K562 (cell line): Measurements from ENCODE around the gene IRF1. TPM values are rescaled to one million over a fixed set of nuclear protein-coding genes. Genes with fewer than 3 reads are reported as not detected.

Source experiments
- ATAC-seq: fragments of 200-7000 bp; cut with Tn5 transposase; 3 replicates; pipeline ENCODE4 v1.9.1; 2020; ENCODE audit warnings: moderate library complexity
- BruUV-seq: library from RNA; stranded (reverse); fragments of 400-500 nt; replicated peaks from 2 replicates; lab custom pipeline; 2021; lab: Mats Ljungman, UMichigan
- CTCF ChIA-PET: fragments of 300-600 bp; formaldehyde crosslinking; extraction: SDS; loops from one replicate; lab custom pipeline; 2021; ENCODE audit warnings: low intra/inter-chr PET ratio; lab: Yijun Ruan, JAX
- POLR2A ChIA-PET: fragments of 300-600, 350-650 bp; sonication (Branson Sonifier 250); formaldehyde crosslinking; extraction: SDS; loops from one replicate; lab custom pipeline; 2021; ENCODE audit warnings: antibody characterized with exemption, inconsistent platforms; lab: Yijun Ruan, JAX
- DNase-seq, 4 experiments: peaks; one replicate each; pipeline versions ENCODE4 v3.0.0 to v3.0.0-alpha.2; 2011 to 2018; ENCODE audit warnings: low spot score in 3 of 4, mixed read lengths in 3 of 4; ENCODE audit errors: extremely low read depth in 1 of 4
- FAIRE-seq: peaks from 2 replicates; lab custom pipeline; 2011; peaks lifted over from hg19 to GRCh38; lab: Jason Lieb, UNC
- H2AFZ ChIP-seq: 2 replicates; pipeline ENCODE4 v1.6.0; 2011; ENCODE audit warnings: low read depth, low read length, control low read depth, inconsistent platforms
- H3K27ac ChIP-seq: fragments of 200-600 bp; 3 replicates; pipeline ENCODE4 v1.8.0; 2011; ENCODE audit warnings: low read depth, mild to moderate bottlenecking, control low read depth, inconsistent platforms, low read length, moderate library complexity, mixed read lengths; ENCODE audit errors: extremely low read depth
- H3K27me3 ChIP-seq, 2 experiments: fragments of 300-600 bp in 1 of 2; 2 replicates in 1 of 2; 3 replicates in 1 of 2; pipeline versions ENCODE4 v1.6.0 to v1.8.0; 2011; ENCODE audit warnings: inconsistent platforms in 2 of 2, low read length in 2 of 2, mild to moderate bottlenecking in 1 of 2, mixed read lengths in 1 of 2, moderate library complexity in 1 of 2; ENCODE audit not compliant: control insufficient read depth in 2 of 2, insufficient read depth in 2 of 2
- H3K36me3 ChIP-seq: fragments of 300-600 bp; 3 replicates; pipeline ENCODE4 v1.8.0; 2011; ENCODE audit warnings: mild to moderate bottlenecking, low read length, inconsistent platforms; ENCODE audit not compliant: control insufficient read depth, insufficient read depth
- H3K4me1 ChIP-seq, 2 experiments: fragments of 200-600 bp in 1 of 2; replicated peaks in 1 of 2; 2 replicates in 1 of 2; 3 replicates in 1 of 2; pipeline versions ENCODE4 v1.5.1 to v1.8.0; 2011; ENCODE audit warnings: inconsistent platforms in 2 of 2, low read length in 2 of 2, mild to moderate bottlenecking in 1 of 2, mixed read lengths in 1 of 2, moderate library complexity in 1 of 2; ENCODE audit not compliant: control insufficient read depth in 2 of 2, insufficient read depth in 2 of 2
- H3K4me2 ChIP-seq: 2 replicates; pipeline ENCODE4 v1.6.1; 2011; ENCODE audit warnings: low read length, control low read depth, inconsistent platforms, mixed read lengths; ENCODE audit not compliant: insufficient read depth
- H3K4me3 ChIP-seq: fragments of 200-600 bp; sonication (generic), shearing (Covaris generic); 2 replicates; pipeline ENCODE4 v1.5.1; 2016; ENCODE audit warnings: control low read depth, inconsistent platforms
- H3K79me2 ChIP-seq: fragments of 200-600 bp; 3 replicates; pipeline ENCODE4 v1.8.0; 2011; ENCODE audit warnings: low read length, inconsistent platforms; ENCODE audit not compliant: control insufficient read depth, insufficient read depth
- H3K9ac ChIP-seq, 2 experiments: 2 replicates each; pipeline versions ENCODE4 v1.6.0 to v1.6.1; 2011; ENCODE audit warnings: low read depth in 2 of 2, low read length in 2 of 2, control low read depth in 1 of 2, inconsistent platforms in 1 of 2, mild to moderate bottlenecking in 1 of 2, mixed read lengths in 1 of 2; ENCODE audit not compliant: insufficient read depth in 1 of 2
- H3K9me1 ChIP-seq: one replicate; pipeline ENCODE4 v1.6.0; 2011; ENCODE audit warnings: inconsistent platforms, mild to moderate bottlenecking, low read length, moderate library complexity; ENCODE audit not compliant: control insufficient read depth, insufficient read depth
- H3K9me3 ChIP-seq: replicated peaks from 2 replicates; pipeline ENCODE4 v1.5.1; 2011; ENCODE audit warnings: low read depth, low read length, inconsistent platforms; ENCODE audit not compliant: control insufficient read depth, insufficient read depth
- H4K20me1 ChIP-seq: replicated peaks from 2 replicates; pipeline ENCODE4 v1.6.1; 2011; ENCODE audit warnings: low read length, inconsistent platforms, mixed read lengths; ENCODE audit not compliant: control insufficient read depth, insufficient read depth
- ADNP ChIP-seq: fragments of 200-800 bp; sonication (Bioruptor generic); IDR thresholded peaks from 2 replicates; pipeline ENCODE4 v1.6.1; 2016; ENCODE audit warnings: missing genetic modification characterization, missing compliant biosample characterization
- ARID2 ChIP-seq: fragments of 450-650 bp; IDR thresholded peaks from 2 replicates; pipeline ENCODE4 v1.6.1; 2017; ENCODE audit warnings: antibody characterized with exemption, mild to moderate bottlenecking
- CUX1 ChIP-seq: fragments of 200-800 bp; sonication (Bioruptor generic); IDR thresholded peaks from 2 replicates; pipeline ENCODE4 v1.6.1; 2016; ENCODE audit warnings: missing genetic modification characterization, missing compliant biosample characterization
- DDX20 ChIP-seq: fragments of 450-650 bp; IDR thresholded peaks from 2 replicates; pipeline ENCODE4 v1.6.1; 2016; ENCODE audit warnings: missing genetic modification characterization, low read depth, mild to moderate bottlenecking, missing compliant biosample characterization, moderate library complexity
- ELF2 ChIP-seq: fragments of 250-450 bp; sonication (Bioruptor Pico); IDR thresholded peaks from 2 replicates; pipeline ENCODE4 v1.5.0; 2021; ENCODE audit warnings: mild to moderate bottlenecking
- HLTF ChIP-seq: fragments of 450-650 bp; IDR thresholded peaks from 2 replicates; pipeline ENCODE4 v1.6.1; 2016
- KDM1A ChIP-seq, 2 experiments: fragments of 450-650 bp; IDR thresholded peaks; 2 replicates each; pipeline ENCODE4 v1.6.1; 2016; ENCODE audit warnings: mild to moderate bottlenecking in 2 of 2
- KDM2B ChIP-seq: fragments of 250-450 bp; sonication (Bioruptor Pico); IDR thresholded peaks from 2 replicates; pipeline ENCODE4 v1.8.0; 2021; ENCODE audit warnings: mild to moderate bottlenecking, moderate library complexity
- L3MBTL2 ChIP-seq: fragments of 450-650 bp; IDR thresholded peaks from 2 replicates; pipeline ENCODE4 v1.6.1; 2016; ENCODE audit warnings: mild to moderate bottlenecking, moderate library complexity
- MAZ ChIP-seq, 2 experiments: fragments of 450-650 bp in 1 of 2; sonication (generic) in 1 of 2; formaldehyde crosslinking; IDR thresholded peaks in 1 of 2; conservative IDR thresholded peaks in 1 of 2; 2 replicates each; pipeline versions ENCODE4 v1.4.0 to v1.5.0; 2020; ENCODE audit warnings: mild to moderate bottlenecking in 1 of 2, missing genetic modification reagents in 1 of 2
- MCM3 ChIP-seq: fragments of 450-650 bp; IDR thresholded peaks from 2 replicates; pipeline ENCODE4 v1.6.1; 2016
- NCOA4 ChIP-seq: fragments of 450-650 bp; IDR thresholded peaks from 2 replicates; pipeline ENCODE4 v1.6.1; 2018; ENCODE audit warnings: mild to moderate bottlenecking; ENCODE audit not compliant: partially characterized antibody
- NFATC3 ChIP-seq: fragments of 450-650 bp; IDR thresholded peaks from 2 replicates; pipeline ENCODE4 v1.6.1; 2017; ENCODE audit warnings: mild to moderate bottlenecking
- ZNF24 ChIP-seq: fragments of 450-650 bp; IDR thresholded peaks from 2 replicates; pipeline ENCODE4 v1.6.1; 2016
- ZNF274 ChIP-seq: IDR thresholded peaks from 2 replicates; pipeline ENCODE4 v1.6.1; 2011; ENCODE audit warnings: low read depth, mild to moderate bottlenecking, low read length, moderate library complexity, borderline replicate concordance
- ZNF354B ChIP-seq: fragments of 250-450 bp; sonication (Bioruptor Pico); IDR thresholded peaks from 2 replicates; pipeline ENCODE4 v1.4.0; 2020
- ZNF512 ChIP-seq: IDR thresholded peaks from 2 replicates; pipeline ENCODE4 v1.6.1; 2016; ENCODE audit warnings: missing genetic modification characterization, missing compliant biosample characterization
- ZNF668 ChIP-seq: fragments of 250-450 bp; sonication (Bioruptor Pico); IDR thresholded peaks from 2 replicates; pipeline ENCODE4 v1.8.0; 2022; ENCODE audit warnings: mild to moderate bottlenecking, inconsistent platforms
- ZNF695 ChIP-seq: fragments of 450-650 bp; formaldehyde crosslinking; IDR thresholded peaks from 2 replicates; pipeline ENCODE4 v1.4.0; 2020; ENCODE audit warnings: mild to moderate bottlenecking, moderate library complexity
- ZNF785 ChIP-seq: fragments of 250-450 bp; sonication (Bioruptor Pico); IDR thresholded peaks from 2 replicates; pipeline ENCODE4 v1.4.0; 2020; ENCODE audit warnings: mild to moderate bottlenecking
- WGBS: fragments of 100-300 bp; shearing (Covaris generic); methylation state at CpG from one replicate; pipeline ENCODE4 v1.1.6; 2016; ENCODE audit warnings: low coverage, mixed read lengths; ENCODE audit not compliant: insufficient coverage; ENCODE audit errors: missing lambda C conversion rate; 5-methylcytosine and 5-hydroxymethylcytosine counted together
- in situ Hi-C: fragments of 300-500 bp; cut with MboI; formaldehyde crosslinking; loops from 4 replicates; pipeline ENCODE4 v1.15.0; 2018; ENCODE audit warnings: inconsistent platforms, mixed read lengths
- intact Hi-C: fragments of 100-400 bp; cut with micrococcal nuclease; formaldehyde crosslinking; loops from 2 replicates; pipeline ENCODE4 v1.14.2; 2022
- polyA plus RNA-seq, 8 experiments: library from polyadenylated mRNA; depleted of rRNA in 4 of 8; stranded (reverse) in 5 of 8; unstranded in 3 of 8; fragments of >200 nt; fragmentation: Nextera tagmentation in 2 of 8; fragmentation: Illumina TruSeq in 1 of 8; extraction: Ambion mirVana in 2 of 8; extraction: Trizol in 1 of 8; gene quantifications; 2 replicates each; pipeline versions ENCODE4 v1.2.1 to v1.2.3, GENCODE V29; 2011 to 2014; ENCODE audit warnings: inconsistent platforms in 1 of 8, missing spikeins in 1 of 8
- total RNA-seq, 7 experiments: library from RNA; depleted of rRNA in 6 of 7; stranded (reverse); fragments of >200 nt in 6 of 7; fragmentation: Illumina TruSeq in 2 of 7; extraction: Trizol in 2 of 7; gene quantifications; 2 replicates each; pipeline versions ENCODE4 v1.2.1 to v1.2.3, GENCODE V29; 2011 to 2021; ENCODE audit warnings: low replicate concordance in 1 of 7

The IRF1 gene
- total and polyA plus RNA-seq, 9 of the 15 experiments (the other 6 are each of a cell fraction or from before 2014, with no cell fraction given): 1.1 to 12.3 (median 5.9) TPM

GRCh38 chr5:132447196-132447595, 43.4 kb downstream of the IRF1 start:
- no peak for DNase-seq
- H3K36me3 ChIP-seq: no peaks in the 10 kb centered on the region
- H3K4me1 ChIP-seq: peaks cover 0 to 3% of the 10 kb centered on the region in 2 experiments; a peak in 1 of 5 replicates
- no peaks in the 10 kb centered on the region for H3K9me1 ChIP-seq
- no peaks in the 10 kb centered on the region for H3K79me2 ChIP-seq
- H2AFZ ChIP-seq: no peak overlapping the region
- no TSS peak for BruUV-seq
- no peaks in the 10 kb centered on the region for H4K20me1 ChIP-seq
- TF ChIP-seq ZNF695 (no peak), KDM2B (CRISPR knock-in tag) (no peak), ELF2 (CRISPR knock-in tag) (no peak), ADNP (no peak), ZNF785 (CRISPR knock-in tag) (no peak), MCM3 (no peak), L3MBTL2 (no peak), DDX20 (tag) (no peak), ZNF354B (CRISPR knock-in tag) (no peak), NCOA4 (no peak), NFATC3 (no peak), HLTF (no peak), ZNF24 (no peak), ARID2 (no peak), MAZ (CRISPR knock-in tag; conservative IDR thresholded peaks at IDR 0.05 in 1 of 2, IDR thresholded peaks at IDR 0.05 in 1 of 2) (no peak), KDM1A (IDR thresholded peaks at IDR 0.05) (no peak), ZNF512 (tag) (no peak), ZNF274 (no peak), CUX1 (CRISPR knock-in tag) (no peak), ZNF668 (CRISPR knock-in tag) (no peak)
- TF ChIP-seq, all 486 proteins: peak for 0
- no peak for ATAC-seq
- no peak overlapping the region for H3K4me2 ChIP-seq
- H3K9ac ChIP-seq: no peak overlapping the region
- intact Hi-C loops (no loop called here), in situ Hi-C loops (no loop called here)
- no peak overlapping the region for H3K27ac ChIP-seq
- H3K4me3 ChIP-seq: no peak overlapping the region
- H3K9me3 ChIP-seq: no peaks in the 10 kb centered on the region
- WGBS: 46% methylated on average over 2 of the region's 2 CpGs
- no peak for FAIRE-seq
- ChIA-PET POLR2A (interaction anchor here (0.9 to 2.3 kb wide), 6 partner anchors 9 to 222 kb away, joined by 3 to 9 read pairs (median 4); partner anchors contain the start of gene IRF1), CTCF (no interaction called here)
- no peaks in the 10 kb centered on the region for H3K27me3 ChIP-seq
